Neuronal stem cell (in vitro differentiated cells): ENCODE measurements around the gene BDNF.
"Not testable (repeated sequence)": the region's sequence is repeated elsewhere in the genome, so short reads cannot be mapped to it uniquely, and the experiment has no call there.

Experiments used
- DNase-seq: peaks from one replicate; pipeline ENCODE4 v3.0.0-alpha.2; 2013; ENCODE audit warnings: low spot score
- H2AFZ ChIP-seq: one replicate; pipeline ENCODE4 v1.6.1; 2013; ENCODE audit warnings: mild to moderate bottlenecking, low read length, inconsistent platforms
- H2AK5ac ChIP-seq: 2 replicates; pipeline ENCODE4 v1.6.1; 2013; ENCODE audit warnings: low read depth, mild to moderate bottlenecking, inconsistent platforms, low read length, moderate library complexity, mixed read lengths
- H2BK120ac ChIP-seq: 2 replicates; pipeline ENCODE4 v1.6.1; 2013; ENCODE audit warnings: low read depth, mild to moderate bottlenecking, inconsistent platforms, low read length, moderate library complexity, mixed read lengths
- H2BK12ac ChIP-seq: one replicate; pipeline ENCODE4 v1.6.1; 2013; ENCODE audit warnings: low read length, inconsistent platforms
- H2BK15ac ChIP-seq: 2 replicates; pipeline ENCODE4 v1.6.1; 2013; ENCODE audit warnings: mild to moderate bottlenecking, low read length, inconsistent platforms, mixed read lengths
- H2BK5ac ChIP-seq: one replicate; pipeline ENCODE4 v1.6.1; 2013; ENCODE audit warnings: inconsistent platforms, mild to moderate bottlenecking, low read length, moderate library complexity
- H3K14ac ChIP-seq: one replicate; pipeline ENCODE4 v1.6.1; 2013; ENCODE audit warnings: low read length, inconsistent platforms
- H3K18ac ChIP-seq: 2 replicates; pipeline ENCODE4 v1.6.1; 2013; ENCODE audit warnings: low read length, inconsistent platforms
- H3K23ac ChIP-seq: 2 replicates; pipeline ENCODE4 v1.6.1; 2013; ENCODE audit warnings: low read depth, mild to moderate bottlenecking, mixed read lengths, low read length, inconsistent platforms; ENCODE audit not compliant: poor library complexity
- H3K27ac ChIP-seq: replicated peaks from 3 replicates; pipeline ENCODE4 v1.5.1; 2013; ENCODE audit warnings: low read length, inconsistent platforms
- H3K27me3 ChIP-seq, 3 experiments: 2 replicates each; pipeline ENCODE4 v1.6.1; 2013; ENCODE audit warnings: low read length in 3 of 3, mild to moderate bottlenecking in 2 of 3, inconsistent platforms in 1 of 3, low read depth in 1 of 3, mixed read lengths in 1 of 3, moderate library complexity in 1 of 3; ENCODE audit not compliant: control insufficient read depth in 3 of 3, insufficient read depth in 3 of 3
- H3K36me3 ChIP-seq, 2 donors: replicated peaks in 1 of 2; 2 replicates each; pipeline ENCODE4 v1.6.1; 2013; ENCODE audit warnings: low read length in 2 of 2; ENCODE audit not compliant: control insufficient read depth in 2 of 2, insufficient read depth in 2 of 2
- H3K4ac ChIP-seq: 2 replicates; pipeline ENCODE4 v1.6.1; 2013; ENCODE audit warnings: inconsistent platforms, mild to moderate bottlenecking, low read length, moderate library complexity
- H3K4me1 ChIP-seq, 2 donors: 1 replicate in 1 of 2; 2 replicates in 1 of 2; pipeline ENCODE4 v1.6.1; 2013; ENCODE audit warnings: low read length in 2 of 2, low read depth in 1 of 2; ENCODE audit not compliant: control insufficient read depth in 2 of 2, insufficient read depth in 1 of 2
- H3K4me2 ChIP-seq: one replicate; pipeline ENCODE4 v1.6.1; 2013; ENCODE audit warnings: mild to moderate bottlenecking, low read length, inconsistent platforms; ENCODE audit not compliant: insufficient read depth, poor library complexity, severe bottlenecking
- H3K4me3 ChIP-seq, 2 donors: 2 replicates each; pipeline ENCODE4 v1.5.1; 2013; ENCODE audit warnings: low read length in 2 of 2, mild to moderate bottlenecking in 2 of 2, inconsistent platforms in 1 of 2, moderate library complexity in 1 of 2
- H3K79me1 ChIP-seq: one replicate; pipeline ENCODE4 v1.6.1; 2013; ENCODE audit warnings: low read depth, mild to moderate bottlenecking, inconsistent platforms, low read length, moderate library complexity
- H3K9ac ChIP-seq: one replicate; pipeline ENCODE4 v1.6.1; 2013; ENCODE audit warnings: mild to moderate bottlenecking, low read depth, low read length, inconsistent platforms; ENCODE audit not compliant: poor library complexity
- H3K9me3 ChIP-seq, 2 donors: replicated peaks in 1 of 2; 2 replicates each; pipeline versions ENCODE3 to v1.6.1; 2013; ENCODE audit warnings: low read length in 2 of 2, mild to moderate bottlenecking in 2 of 2, inconsistent platforms in 1 of 2, low read depth in 1 of 2, mixed read lengths in 1 of 2, moderate library complexity in 1 of 2; ENCODE audit not compliant: control insufficient read depth in 2 of 2, insufficient read depth in 1 of 2
- H4K8ac ChIP-seq: one replicate; pipeline ENCODE4 v1.6.1; 2013; ENCODE audit warnings: low read depth, mild to moderate bottlenecking, inconsistent platforms, low read length, moderate library complexity
- H4K91ac ChIP-seq: one replicate; pipeline ENCODE4 v1.6.1; 2013; ENCODE audit warnings: low read length, low read depth, mild to moderate bottlenecking, inconsistent platforms; ENCODE audit not compliant: poor library complexity
- WGBS, 2 donors: extraction: QIAGEN DNeasy Blood & Tissue Kit; methylation state at CpG; one replicate each; pipeline ENCODE4 v1.1.7; 2013; ENCODE audit warnings: missing lambda C conversion rate in 2 of 2, mixed read lengths in 1 of 2; ENCODE audit not compliant: insufficient read length in 2 of 2, insufficient replicate concordance in 1 of 2; ENCODE audit errors: extremely low coverage in 2 of 2; 5-methylcytosine and 5-hydroxymethylcytosine counted together

The BDNF gene

GRCh38 chr11:27642954-27643353, 57.3 kb downstream of the BDNF start:
- no peak overlapping the region for H3K14ac ChIP-seq
- no peak for DNase-seq

GRCh38 chr11:27640954-27641353, 59.3 kb downstream of the BDNF start:
- no peak overlapping the region for H2BK12ac ChIP-seq
- no peaks in the 10 kb centered on the region for H3K79me1 ChIP-seq
- no peak overlapping the region for H3K27ac ChIP-seq
- no peaks in the 10 kb centered on the region for H3K36me3 ChIP-seq
- H3K4me1 ChIP-seq, result no peaks in the 10 kb centered on the region
- H2BK5ac ChIP-seq, result no peak overlapping the region
- H3K9me3 ChIP-seq, result no peaks in the 10 kb centered on the region
- H2BK15ac ChIP-seq, result no peak overlapping the region
- H3K9ac ChIP-seq, result no peak overlapping the region
- no peak overlapping the region for H3K4me3 ChIP-seq
- H3K14ac ChIP-seq, result no peak overlapping the region
- H4K8ac ChIP-seq, result no peak overlapping the region
- H3K4ac ChIP-seq, result no peak overlapping the region
- H4K91ac ChIP-seq, result no peak overlapping the region
- H3K23ac ChIP-seq, result no peak overlapping the region
- H3K18ac ChIP-seq, result no peak overlapping the region
- H2BK120ac ChIP-seq, result no peak overlapping the region
- no peak overlapping the region for H2AK5ac ChIP-seq
- H3K4me2 ChIP-seq, result no peak overlapping the region
- no peak for DNase-seq
- H3K27me3 ChIP-seq, result no peaks in the 10 kb centered on the region
- H2AFZ ChIP-seq, result no peak overlapping the region

More at GRCh38 chr11:27642954-27643353, 57.3 kb downstream of the BDNF start:
- Histone ChIP-seq H2AFZ (no peak overlapping the region), H3K4ac (no peak overlapping the region), H3K18ac (no peak overlapping the region), H3K4me2 (no peak overlapping the region), H3K4me3 (no peak overlapping the region), H2BK12ac (no peak overlapping the region), H2AK5ac (no peak overlapping the region), H3K4me1 (no peaks in the 10 kb centered on the region), H2BK120ac (no peak overlapping the region), H3K36me3 (no peaks in the 10 kb centered on the region), H3K9ac (no peak overlapping the region), H3K9me3 (no peaks in the 10 kb centered on the region), H2BK5ac (no peak overlapping the region), H4K8ac (no peak overlapping the region), H3K79me1 (no peaks in the 10 kb centered on the region), H2BK15ac (no peak overlapping the region), H3K23ac (no peak overlapping the region), H4K91ac (no peak overlapping the region), H3K27me3 (no peaks in the 10 kb centered on the region), H3K27ac (no peak overlapping the region)
- WGBS, 2 donors, result no CpG with 5 or more reads among the region's 2 CpGs

DNA sequence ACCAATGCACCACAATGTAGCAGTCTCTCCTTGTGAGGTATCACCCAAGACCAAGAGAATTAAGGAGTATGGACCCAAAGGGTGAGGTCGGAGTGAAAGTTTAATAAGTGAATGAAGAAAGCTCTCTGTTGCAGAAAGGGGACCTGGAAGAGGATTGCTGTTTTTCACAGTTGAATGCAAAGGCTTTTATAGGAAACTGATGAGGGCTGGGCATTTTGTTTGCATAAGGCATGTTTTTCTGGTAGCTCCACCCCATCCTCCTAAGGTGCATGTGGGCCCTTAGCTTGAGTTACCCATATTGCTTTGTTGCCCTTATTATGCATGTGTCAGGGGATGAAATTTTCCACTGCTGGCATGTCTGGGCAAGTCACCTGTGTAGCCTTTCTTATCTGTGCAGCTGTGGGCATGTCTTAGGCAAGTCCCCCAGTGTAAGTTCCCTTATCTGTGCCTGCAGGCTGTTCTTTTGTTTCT, 64.7 kb downstream of the BDNF start:
- H3K27me3 ChIP-seq, result no peaks in the 10 kb centered on the region
- no peak overlapping the region for H2BK120ac ChIP-seq
- no peaks in the 10 kb centered on the region for H3K4me1 ChIP-seq
- H2BK15ac ChIP-seq, result no peak overlapping the region
- H3K27ac ChIP-seq, result no peak overlapping the region
- no peak overlapping the region for H2AFZ ChIP-seq
- no peak overlapping the region for H4K91ac ChIP-seq
- no peak overlapping the region for H3K4ac ChIP-seq
- H3K79me1 ChIP-seq, result no peaks in the 10 kb centered on the region
- no peak overlapping the region for H4K8ac ChIP-seq
- no peak overlapping the region for H3K18ac ChIP-seq
- no CpG with 5 or more reads among the region's 1 CpG for WGBS, 2 donors
- H3K9me3 ChIP-seq, result peaks cover 2 to 3% of the 10 kb centered on the region in 2 donors
- H3K9ac ChIP-seq, result no peak overlapping the region
- H2AK5ac ChIP-seq, result no peak overlapping the region
- DNase-seq, result no peak
- no peak overlapping the region for H2BK5ac ChIP-seq
- H2BK12ac ChIP-seq, result no peak overlapping the region
- H3K23ac ChIP-seq, result no peak overlapping the region
- no peak overlapping the region for H3K4me3 ChIP-seq
- no peaks in the 10 kb centered on the region for H3K36me3 ChIP-seq
- no peak overlapping the region for H3K4me2 ChIP-seq
- no peak overlapping the region for H3K14ac ChIP-seq

DNA sequence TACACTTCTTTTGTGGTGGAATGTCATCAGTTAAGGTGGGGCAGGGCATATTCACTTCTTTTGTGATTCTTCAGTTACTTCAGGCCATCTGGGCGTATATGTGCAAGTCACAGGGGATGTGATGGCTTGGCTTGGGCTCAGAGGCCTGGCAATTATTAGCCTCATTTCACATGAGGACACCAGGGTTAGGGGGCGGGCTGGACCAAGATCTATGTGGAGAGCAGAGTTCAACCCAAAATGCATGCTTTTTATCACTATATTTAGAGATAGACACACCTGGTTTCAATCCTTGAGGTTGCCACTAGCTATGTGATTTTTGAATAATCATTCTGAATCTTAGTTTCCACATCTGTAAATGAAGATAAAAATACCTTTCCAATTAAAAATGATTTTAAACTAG, 65.5 kb downstream of the BDNF start:
- H3K36me3 ChIP-seq, H3K9ac ChIP-seq, H3K4ac ChIP-seq, H3K4me1 ChIP-seq, H2BK12ac ChIP-seq, H3K79me1 ChIP-seq, H3K4me3 ChIP-seq, H3K23ac ChIP-seq, H2AK5ac ChIP-seq, H2BK15ac ChIP-seq, H3K18ac ChIP-seq, H3K14ac ChIP-seq, H3K4me2 ChIP-seq, H4K91ac ChIP-seq, H3K27ac ChIP-seq, H2AFZ ChIP-seq, H4K8ac ChIP-seq, H3K9me3 ChIP-seq, H2BK5ac ChIP-seq, H3K27me3 ChIP-seq, H2BK120ac ChIP-seq, DNase-seq: not testable (repeated sequence)
- no CpG with 5 or more reads among the region's 2 CpGs for WGBS, 2 donors
